ENCODE measurements around the gene PIMREG.

PIMREG gene

DNA sequence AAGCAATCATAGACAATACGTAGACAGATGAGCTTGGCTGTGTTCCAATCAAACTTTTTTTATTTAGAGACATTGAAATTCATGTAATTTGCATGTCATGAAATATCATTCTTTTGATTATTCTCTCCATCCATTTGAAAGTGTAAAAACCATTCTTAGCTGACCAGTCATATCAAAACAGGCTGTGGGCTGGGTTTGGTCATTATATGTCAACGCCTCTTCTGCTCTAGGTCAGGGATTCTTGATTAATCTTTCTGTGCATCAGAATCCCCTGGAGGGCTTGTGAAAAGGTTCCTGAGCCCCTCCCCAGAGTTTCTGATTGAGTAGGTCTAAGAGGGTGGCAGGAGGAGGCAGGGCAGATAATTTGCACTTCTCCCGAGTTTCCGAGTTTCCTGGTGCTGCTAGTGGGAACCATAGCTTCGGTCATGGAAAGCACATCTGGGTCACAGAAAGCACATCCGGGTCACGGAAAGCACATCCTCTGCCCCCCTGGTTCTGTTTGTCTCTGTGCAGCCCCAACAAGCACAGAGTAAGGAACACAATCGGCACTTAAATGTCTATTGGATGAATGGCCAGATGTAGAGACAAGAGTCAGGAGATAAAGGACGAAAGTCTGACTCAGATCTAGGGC is 16.4 kb downstream of the PIMREG start:
- no peak for DNase-seq (ENCODE audit: low read depth, low spot score)
- in situ Hi-C loops (cut with HindIII; ENCODE audit: low sequenced_read_pairs) = no loop called here
- TF ChIP-seq, protein P1, sequence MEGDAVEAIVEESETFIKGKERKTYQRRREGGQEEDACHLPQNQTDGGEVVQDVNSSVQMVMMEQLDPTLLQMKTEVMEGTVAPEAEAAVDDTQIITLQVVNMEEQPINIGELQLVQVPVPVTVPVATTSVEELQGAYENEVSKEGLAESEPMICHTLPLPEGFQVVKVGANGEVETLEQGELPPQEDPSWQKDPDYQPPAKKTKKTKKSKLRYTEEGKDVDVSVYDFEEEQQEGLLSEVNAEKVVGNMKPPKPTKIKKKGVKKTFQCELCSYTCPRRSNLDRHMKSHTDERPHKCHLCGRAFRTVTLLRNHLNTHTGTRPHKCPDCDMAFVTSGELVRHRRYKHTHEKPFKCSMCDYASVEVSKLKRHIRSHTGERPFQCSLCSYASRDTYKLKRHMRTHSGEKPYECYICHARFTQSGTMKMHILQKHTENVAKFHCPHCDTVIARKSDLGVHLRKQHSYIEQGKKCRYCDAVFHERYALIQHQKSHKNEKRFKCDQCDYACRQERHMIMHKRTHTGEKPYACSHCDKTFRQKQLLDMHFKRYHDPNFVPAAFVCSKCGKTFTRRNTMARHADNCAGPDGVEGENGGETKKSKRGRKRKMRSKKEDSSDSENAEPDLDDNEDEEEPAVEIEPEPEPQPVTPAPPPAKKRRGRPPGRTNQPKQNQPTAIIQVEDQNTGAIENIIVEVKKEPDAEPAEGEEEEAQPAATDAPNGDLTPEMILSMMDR (IDR thresholded peaks at IDR 0.05; ENCODE audit: low read depth, low read length) = no peak
- H3K4me3 ChIP-seq (ENCODE audit: low read depth, low read length) = no peak overlapping the region

DNA sequence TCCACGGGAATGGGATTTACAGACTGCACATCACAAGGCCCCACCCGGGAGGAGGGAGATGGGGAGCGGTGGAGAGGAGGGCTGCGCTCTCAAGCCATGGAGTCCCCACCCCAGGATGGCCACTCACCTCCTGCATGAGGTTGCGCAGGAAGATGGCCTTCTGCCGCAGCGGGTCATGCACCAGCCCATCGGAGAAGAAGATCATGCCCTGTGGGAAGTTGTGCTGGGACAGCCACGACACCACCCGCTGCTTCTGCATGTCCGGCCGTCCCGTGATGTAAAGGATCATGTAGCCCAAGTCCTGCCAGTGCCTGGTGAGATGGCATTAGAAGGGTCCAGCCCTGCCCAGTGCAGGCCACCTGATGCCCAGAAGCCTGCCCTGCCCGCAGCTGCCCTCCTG is 17.0 kb downstream of the PIMREG start:
- TF ChIP-seq, protein P1 (IDR thresholded peaks at IDR 0.05; ENCODE audit: low read depth, low read length) = no peak
- in situ Hi-C loops (cut with HindIII; ENCODE audit: low sequenced_read_pairs) = no loop called here
- H3K4me3 ChIP-seq (ENCODE audit: low read depth, low read length) = no peak overlapping the region
- DNase-seq (ENCODE audit: low read depth, low spot score) = no peak

DNA sequence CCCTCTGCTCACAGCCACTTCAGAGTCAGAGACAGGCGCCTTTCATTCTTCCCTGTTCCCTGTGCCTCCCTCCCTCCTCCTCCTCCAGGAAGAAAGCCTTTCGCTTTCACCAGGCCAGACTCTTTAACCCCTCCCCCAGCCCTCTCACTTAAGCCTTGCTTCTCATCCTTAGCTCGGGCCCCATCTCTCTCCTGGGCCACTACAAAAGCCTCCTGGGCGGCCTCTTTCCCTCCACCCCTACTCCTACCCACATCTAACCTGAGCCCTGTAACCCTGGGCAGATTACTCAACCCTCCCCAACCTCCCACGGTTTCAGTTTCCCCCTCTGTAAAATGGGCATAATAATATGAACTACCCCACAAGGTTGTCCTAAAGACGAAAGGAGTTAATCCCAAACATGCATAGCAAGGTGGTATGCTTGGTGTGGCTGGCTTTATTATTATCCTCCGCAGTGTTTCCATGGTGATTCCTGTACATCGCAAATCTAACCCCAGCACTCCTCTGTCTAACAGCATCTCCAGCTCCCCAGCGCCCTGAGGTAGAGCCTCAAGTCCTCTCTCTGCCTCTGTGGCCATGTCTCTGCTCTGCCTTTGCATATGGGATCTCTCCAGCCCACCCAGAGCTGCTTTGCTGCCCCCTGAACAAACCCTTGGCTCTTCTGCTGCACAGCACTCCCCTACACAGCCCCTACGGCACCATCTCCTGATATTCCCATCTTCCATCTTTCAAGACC is 17.7 kb downstream of the PIMREG start:
- DNase-seq (ENCODE audit: low read depth, low spot score) = no peak
- no peak overlapping the region for H3K4me3 ChIP-seq (ENCODE audit: low read depth, low read length)
- TF ChIP-seq, protein P1 (IDR thresholded peaks at IDR 0.05; ENCODE audit: low read depth, low read length) = no peak
- in situ Hi-C loops (cut with HindIII; ENCODE audit: low sequenced_read_pairs) = no loop called here

DNA sequence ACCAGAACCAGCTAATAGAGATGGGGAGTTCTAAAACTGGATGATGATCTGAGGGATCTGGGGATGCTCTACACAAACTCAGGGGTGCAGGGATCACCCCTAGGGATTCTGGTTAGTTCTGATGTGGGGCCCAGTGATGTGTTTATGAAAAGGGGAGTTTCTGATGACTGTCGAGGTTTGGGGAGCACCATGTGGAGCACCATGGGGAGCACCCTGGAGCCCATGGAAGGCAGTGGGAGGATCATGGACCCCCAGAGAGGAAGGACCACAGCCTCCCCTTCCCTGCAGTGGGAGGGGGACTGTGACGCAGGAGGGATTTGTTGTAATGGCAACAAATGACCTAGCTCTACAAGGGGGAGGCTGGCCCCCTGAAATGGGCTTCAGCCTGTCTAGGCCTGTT is 18.4 kb downstream of the PIMREG start:
- in situ Hi-C loops (cut with HindIII; ENCODE audit: low sequenced_read_pairs) = no loop called here

DNA sequence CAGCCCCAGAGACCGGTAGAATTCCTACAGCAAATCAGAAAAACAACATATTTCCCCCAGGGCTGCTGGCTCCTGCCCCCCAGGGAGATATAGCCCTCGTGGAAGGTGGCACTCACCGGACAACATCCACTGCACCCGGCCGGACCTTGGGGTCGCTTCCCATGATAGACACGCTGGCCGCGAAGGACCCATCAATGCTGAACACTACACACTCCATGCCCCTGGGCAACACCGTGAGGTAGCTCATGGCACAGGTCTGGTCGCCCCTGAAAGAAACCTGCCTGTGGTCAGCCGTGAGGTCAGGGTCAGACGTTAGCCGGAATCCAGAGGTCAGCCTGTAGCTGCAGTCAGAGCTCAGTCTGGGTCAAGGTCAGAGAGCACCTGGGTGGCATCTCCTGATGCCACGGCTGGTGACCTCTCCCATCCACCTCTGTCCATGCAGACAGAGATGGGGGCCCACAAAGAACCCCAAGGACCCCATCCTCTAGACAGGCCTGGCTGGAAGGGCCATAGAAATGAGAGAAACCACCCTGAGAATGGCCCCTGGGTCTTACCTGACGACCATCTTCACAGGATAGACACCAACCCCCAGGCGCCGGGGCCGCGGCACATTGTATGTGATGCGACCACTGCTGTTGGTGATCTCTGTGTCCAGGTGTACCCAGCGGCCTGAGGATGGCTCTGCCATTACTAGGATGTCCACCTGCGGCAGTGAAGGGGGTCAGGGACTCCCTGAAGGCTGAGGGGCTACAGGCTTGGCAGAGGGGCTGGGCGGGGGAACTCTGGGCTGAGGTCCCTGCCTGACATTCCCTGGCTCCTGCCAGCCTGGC is 19.6 kb downstream of the PIMREG start:
- in situ Hi-C loops (cut with HindIII; ENCODE audit: low sequenced_read_pairs) = no loop called here
- H3K4me3 ChIP-seq (ENCODE audit: low read depth, low read length) = no peak overlapping the region
- TF ChIP-seq, protein P1 (IDR thresholded peaks at IDR 0.05; ENCODE audit: low read depth, low read length) = no peak

More for the DNA sequence above, 18.4 kb downstream of the PIMREG start:
- no peak for DNase-seq (ENCODE audit: low read depth, low spot score)
- TF ChIP-seq, protein P1 (IDR thresholded peaks at IDR 0.05; ENCODE audit: low read depth, low read length) = no peak
- H3K4me3 ChIP-seq (ENCODE audit: low read depth, low read length) = no peak overlapping the region

DNA sequence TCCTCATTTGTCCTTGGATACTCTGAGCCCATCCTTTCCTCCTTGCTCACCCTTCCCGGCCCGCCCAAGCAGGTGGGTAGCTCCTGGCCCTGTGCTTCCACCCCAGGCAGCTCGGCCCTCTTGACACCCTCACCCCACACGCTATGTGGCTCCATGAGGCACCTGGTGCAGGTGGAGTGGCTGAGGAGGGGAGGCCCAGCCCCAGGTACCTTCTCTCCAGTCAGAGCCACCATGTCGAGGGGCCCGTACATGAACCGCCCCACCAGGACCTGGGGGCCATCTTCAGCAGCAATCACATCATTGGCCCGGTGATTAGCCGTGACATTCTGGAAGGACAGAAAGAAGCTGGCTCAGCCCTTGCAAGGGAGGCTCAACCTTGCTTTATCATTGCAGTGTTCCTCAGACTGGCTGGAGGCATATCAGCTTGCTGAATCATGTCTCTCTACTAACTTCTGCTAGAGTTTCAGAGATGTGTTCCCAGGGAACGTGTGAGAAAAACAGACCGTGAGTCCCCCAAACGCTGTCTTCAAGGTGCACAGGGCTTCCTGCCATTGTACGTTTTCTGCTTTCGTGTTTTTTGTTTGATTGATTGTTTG is 20.3 kb downstream of the PIMREG start:
- no peak overlapping the region for H3K4me3 ChIP-seq (ENCODE audit: low read depth, low read length)
- TF ChIP-seq, protein P1 (IDR thresholded peaks at IDR 0.05; ENCODE audit: low read depth, low read length) = no peak
- in situ Hi-C loops (cut with HindIII; ENCODE audit: low sequenced_read_pairs) = no loop called here
- no peak for DNase-seq (ENCODE audit: low read depth, low spot score)

More for the DNA sequence above, 19.6 kb downstream of the PIMREG start:
- no peak for DNase-seq (ENCODE audit: low read depth, low spot score)
